Lung (tissue), 12 donors: Measurements from ENCODE around the gene SGO2. TPM values are rescaled to one million over a fixed set of nuclear protein-coding genes. Genes with fewer than 3 reads are reported as not detected.

Source experiments
- ATAC-seq: fragments of 200-7000 bp; cut with Tn5 transposase; one replicate; pipeline ENCODE4 v1.9.1; 2020; ENCODE audit warnings: moderate number of reproducible peaks; ENCODE audit not compliant: insufficient read depth, low FRiP score
- DNase-seq, 3 donors: peaks; one replicate each; pipeline ENCODE4 v3.0.0-alpha.2; 2013 to 2017
- H3K27ac ChIP-seq, 2 donors: one replicate each; pipeline ENCODE4 v1.5.1; 2013; ENCODE audit warnings: mild to moderate bottlenecking in 2 of 2, moderate library complexity in 2 of 2, control low read depth in 1 of 2, inconsistent platforms in 1 of 2, low read depth in 1 of 2, low read length in 1 of 2
- H3K27me3 ChIP-seq, 3 donors: one replicate each; pipeline ENCODE4 v1.5.1; 2013; ENCODE audit warnings: low read length in 2 of 3; ENCODE audit not compliant: control insufficient read depth in 3 of 3, insufficient read depth in 3 of 3
- H3K36me3 ChIP-seq, 4 donors: one replicate each; pipeline ENCODE4 v1.5.1; 2013; ENCODE audit warnings: low read length in 4 of 4, mild to moderate bottlenecking in 1 of 4, moderate library complexity in 1 of 4; ENCODE audit not compliant: control insufficient read depth in 4 of 4, insufficient read depth in 4 of 4
- H3K4me1 ChIP-seq, 5 donors: one replicate each; pipeline ENCODE4 v1.5.1; 2013; ENCODE audit warnings: low read length in 5 of 5, mild to moderate bottlenecking in 2 of 5, moderate library complexity in 1 of 5; ENCODE audit not compliant: control insufficient read depth in 5 of 5, insufficient read depth in 5 of 5
- H3K4me3 ChIP-seq: one replicate; pipeline ENCODE4 v1.5.1; 2013; ENCODE audit warnings: mild to moderate bottlenecking, control low read depth, moderate library complexity
- H3K9ac ChIP-seq, 2 donors: one replicate each; pipeline ENCODE4 v1.5.1; 2013; ENCODE audit warnings: low read length in 2 of 2, control low read depth in 1 of 2; ENCODE audit not compliant: insufficient read depth in 1 of 2
- H3K9me3 ChIP-seq, 4 donors: one replicate each; pipeline ENCODE4 v1.5.1; 2013; ENCODE audit warnings: low read length in 3 of 4, mild to moderate bottlenecking in 1 of 4, moderate library complexity in 1 of 4; ENCODE audit not compliant: control insufficient read depth in 4 of 4, insufficient read depth in 3 of 4
- CTCF ChIP-seq: IDR thresholded peaks from 2 replicates; pipeline ENCODE4 v1.5.1; 2012; ENCODE audit warnings: mild to moderate bottlenecking; ENCODE audit errors: control extremely low read depth, extremely low read depth
- WGBS, 2 donors: extraction: QIAGEN DNeasy Blood & Tissue Kit; methylation state at CpG; one replicate each; pipeline ENCODE4 v1.1.7; 2013; 5-methylcytosine and 5-hydroxymethylcytosine counted together
- polyA plus RNA-seq, 2 donors: library from polyadenylated mRNA; stranded (reverse); fragments of 200-250 nt; gene quantifications; one replicate each; pipeline ENCODE4 v1.2.1, GENCODE V29; 2013
- total RNA-seq, 2 donors: library from RNA; depleted of rRNA in 1 of 2; stranded (reverse); fragments of >200 nt in 1 of 2; gene quantifications; one replicate each; pipeline ENCODE4 v1.2.1, GENCODE V29; 2014 to 2021
- donor health status: control.
- donor health status: control.
- donor health status: Bipolar disorder and iron deficiency.
- donor health status: healthy.
- donor health status: DM: yes; HTN: yes; CAD: no.

Gene SGO2
- total and polyA plus RNA-seq, 4 donors, result 0.57 to 7.2 (median 2.0) TPM

- TF ChIP-seq CTCF, result no peak
- no peak overlapping the region for H3K27ac ChIP-seq
- peaks cover 20 to 25% (median 24%) of the 10 kb centered on the region in 4 donors for H3K36me3 ChIP-seq
- no peak overlapping the region for H3K9ac ChIP-seq
- peaks cover 0 to 2% (median 0%) of the 10 kb centered on the region in 4 donors for H3K9me3 ChIP-seq
- ATAC-seq (no peak), DNase-seq (no peak)
- WGBS, 2 donors, result 71 to 91% methylated on average over 2 of the region's 2 CpGs
- H3K4me1 ChIP-seq, result no peaks in the 10 kb centered on the region
- H3K4me3 ChIP-seq, result no peak overlapping the region
- H3K27me3 ChIP-seq, result no peaks in the 10 kb centered on the region
Measured at GRCh38 chr2:200494048-200494447, 32.0 kb upstream of the SGO2 start.

- H3K9ac ChIP-seq, result no peak overlapping the region
- ATAC-seq, result no peak
- peaks cover 10 to 15% (median 12%) of the 10 kb centered on the region in 4 donors for H3K36me3 ChIP-seq
- H3K9me3 ChIP-seq, result no peaks in the 10 kb centered on the region
- H3K4me3 ChIP-seq, result no peak overlapping the region
- DNase-seq, result no peak
- 92 to 98% methylated on average over 1 of the region's 1 CpG for WGBS, 2 donors
- no peak for TF ChIP-seq CTCF
- no peaks in the 10 kb centered on the region for H3K4me1 ChIP-seq
- no peaks in the 10 kb centered on the region for H3K27me3 ChIP-seq
- H3K27ac ChIP-seq, result no peak overlapping the region
Measured at GRCh38 chr2:200496696-200497095, 29.3 kb upstream of the SGO2 start.

GRCh38 chr2:200498402-200499162, 27.4 kb upstream of the SGO2 start:
- no peak for ATAC-seq
- DNase-seq, result no peak
- H3K27ac ChIP-seq, result no peak overlapping the region
- no peak for TF ChIP-seq CTCF
- no peaks in the 10 kb centered on the region for H3K9me3 ChIP-seq
- no peaks in the 10 kb centered on the region for H3K27me3 ChIP-seq
- WGBS, 2 donors, result 94 to 96% methylated on average over 2 of the region's 2 CpGs
- peaks cover 6 to 11% (median 10%) of the 10 kb centered on the region in 4 donors for H3K36me3 ChIP-seq
- H3K4me1 ChIP-seq, result no peaks in the 10 kb centered on the region
- no peak overlapping the region for H3K4me3 ChIP-seq
- H3K9ac ChIP-seq, result no peak overlapping the region
